HG03135 (cell line): ENCODE measurements around the gene PSMC3IP.
A peak's percentile ranks its signal among the peaks of the same experiment; 100 is the strongest.
"Not testable (repeated sequence)": the region's sequence is repeated elsewhere in the genome, so short reads cannot be mapped to it uniquely, and the experiment has no call there.

Experiments
- ATAC-seq: cut with Tn5 transposase; IDR thresholded peaks from one replicate; pipeline ENCODE4 v1.9.1; 2021; ENCODE audit warnings: mild to moderate bottlenecking, moderate library complexity; ENCODE audit not compliant: unreplicated experiment

PSMC3IP gene

GRCh38 chr17:42562388-42563142, 15.0 kb downstream of the PSMC3IP start:
- ATAC-seq = no peak

- no peak for ATAC-seq
Measured at GRCh38 chr17:42561897-42562387, 15.6 kb downstream of the PSMC3IP start, which contains the start of gene COASY. TSS of gene COASY (plus strand) at chr17:42562148. CDS start at chr17:42562623, 475 bp downstream.

- ATAC-seq = no peak
Measured at GRCh38 chr17:42560246-42560645, 17.3 kb downstream of the PSMC3IP start.

GRCh38 chr17:42559075-42559474, 18.5 kb downstream of the PSMC3IP start:
- ATAC-seq = no peak

- not testable (repeated sequence) for ATAC-seq
Measured at GRCh38 chr17:42555961-42556617, 21.4 kb downstream of the PSMC3IP start.

GRCh38 chr17:42555122-42555622, 22.4 kb downstream of the PSMC3IP start:
- no peak for ATAC-seq

GRCh38 chr17:42554250-42555121, 23.0 kb downstream of the PSMC3IP start:
- peak; percentile 60 for ATAC-seq

- no peak for ATAC-seq
Measured at GRCh38 chr17:42553866-42554249, 23.7 kb downstream of the PSMC3IP start.

GRCh38 chr17:42553161-42553818, 24.2 kb downstream of the PSMC3IP start:
- ATAC-seq = no peak

- ATAC-seq = not testable (repeated sequence)
Measured at GRCh38 chr17:42552736-42553135, 24.8 kb downstream of the PSMC3IP start, which contains the start of gene HSD17B1. TSS of gene HSD17B1 (plus strand) at chr17:42552923. CDS start at chr17:42552934, 11 bp downstream.

- ATAC-seq = no peak
Measured at GRCh38 chr17:42548993-42549755, 28.4 kb downstream of the PSMC3IP start.

- ATAC-seq = peak; percentile 56
Measured at GRCh38 chr17:42548070-42548837, 29.3 kb downstream of the PSMC3IP start.

GRCh38 chr17:42547698-42548069, 29.8 kb downstream of the PSMC3IP start:
- no peak for ATAC-seq

- no peak for ATAC-seq
Measured at GRCh38 chr17:42547001-42547461, 30.5 kb downstream of the PSMC3IP start.

GRCh38 chr17:42545755-42546505, 31.6 kb downstream of the PSMC3IP start:
- ATAC-seq = not testable (repeated sequence)

- ATAC-seq = no peak
Measured at GRCh38 chr17:42544874-42545283, 32.6 kb downstream of the PSMC3IP start.

GRCh38 chr17:42543190-42544079, 34.1 kb downstream of the PSMC3IP start:
- no peak for ATAC-seq
